DND-41 (cell line): ENCODE results near the gene CASP12.

Source experiments
- ATAC-seq: fragments of 200-7000 bp; cut with Tn5 transposase; 3 replicates; pipeline ENCODE4 v1.9.1; 2021; ENCODE audit warnings: low read depth; ENCODE audit not compliant: insufficient read depth
- DNase-seq: peaks from one replicate; pipeline ENCODE4 v3.0.0-alpha.2; 2020
- H2AFZ ChIP-seq: 2 replicates; pipeline ENCODE4 v1.6.0; 2012; ENCODE audit warnings: low read depth, low read length
- H3K27ac ChIP-seq: 2 replicates; pipeline ENCODE4 v1.5.1; 2012; ENCODE audit warnings: low read length, inconsistent platforms
- H3K27me3 ChIP-seq: fragments of 200-600 bp; sonication (generic); 2 replicates; pipeline ENCODE4 v1.6.0; 2012; ENCODE audit warnings: low read length, mild to moderate bottlenecking, inconsistent platforms; ENCODE audit not compliant: insufficient read depth, poor library complexity
- H3K36me3 ChIP-seq: 2 replicates; pipeline ENCODE4 v1.5.1; 2012; ENCODE audit warnings: low read length, inconsistent platforms; ENCODE audit not compliant: insufficient read depth
- H3K4me1 ChIP-seq: 2 replicates; pipeline ENCODE4 v1.5.1; 2012; ENCODE audit warnings: mild to moderate bottlenecking, low read length; ENCODE audit not compliant: insufficient read depth
- H3K4me2 ChIP-seq: 2 replicates; pipeline ENCODE4 v1.6.0; 2012; ENCODE audit warnings: mild to moderate bottlenecking, moderate library complexity, low read length, inconsistent platforms; ENCODE audit not compliant: insufficient read depth
- H3K4me3 ChIP-seq, 2 experiments: fragments of 200-600 bp in 1 of 2; shearing (Covaris generic) in 1 of 2; 2 replicates each; pipeline ENCODE4 v1.5.1; 2012 to 2016; ENCODE audit warnings: inconsistent platforms in 2 of 2, low read length in 2 of 2, mild to moderate bottlenecking in 2 of 2, low read depth in 1 of 2, moderate library complexity in 1 of 2
- H3K79me2 ChIP-seq: 2 replicates; pipeline ENCODE4 v1.6.0; 2012; ENCODE audit warnings: low read length, inconsistent platforms; ENCODE audit not compliant: insufficient read depth
- H3K9ac ChIP-seq: 2 replicates; pipeline ENCODE4 v1.6.0; 2012; ENCODE audit warnings: low read depth, mild to moderate bottlenecking, inconsistent platforms, low read length, moderate library complexity
- H3K9me3 ChIP-seq: 2 replicates; pipeline ENCODE4 v1.5.1; 2012; ENCODE audit warnings: low read length, moderate library complexity, mild to moderate bottlenecking, inconsistent platforms; ENCODE audit not compliant: insufficient read depth, severe bottlenecking
- H4K20me1 ChIP-seq: 2 replicates; pipeline ENCODE4 v1.6.0; 2012; ENCODE audit warnings: low read length; ENCODE audit not compliant: insufficient read depth
- EZH2 ChIP-seq: IDR thresholded peaks from 3 replicates; pipeline ENCODE4 v1.6.1; 2012; ENCODE audit warnings: borderline replicate concordance, low read depth, mild to moderate bottlenecking, moderate library complexity, low read length, inconsistent platforms; ENCODE audit not compliant: severe bottlenecking
- TF ChIP-seq, protein P1 (sequence below): IDR thresholded peaks from 2 replicates; pipeline ENCODE4 v1.5.1; 2012; ENCODE audit warnings: borderline replicate concordance, low read length, moderate library complexity, mild to moderate bottlenecking; ENCODE audit not compliant: poor library complexity, severe bottlenecking; ENCODE audit errors: extremely low read depth

Gene CASP12

DNA sequence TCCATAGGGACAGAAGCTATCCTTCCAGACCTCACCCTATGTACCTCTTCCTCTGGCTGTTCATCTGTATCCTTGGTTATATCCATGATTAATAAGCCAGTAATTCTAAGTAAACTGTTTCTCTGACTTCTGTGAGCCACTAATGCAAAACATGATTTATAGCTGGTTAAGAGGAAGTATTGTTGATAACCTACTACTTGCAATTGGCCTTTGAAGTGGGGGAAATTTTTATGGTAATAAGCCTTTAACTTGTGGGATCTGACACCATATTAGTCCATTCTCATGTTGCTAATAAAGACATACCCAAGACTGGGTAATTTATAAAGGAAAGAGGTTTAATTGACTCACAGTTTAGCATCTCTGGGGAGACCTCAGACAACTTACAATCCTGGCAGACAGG is 21.9 kb downstream of the CASP12 start:
- H3K4me2 ChIP-seq = peak overlapping the region; percentile 59
- DNase-seq = no peak
- H4K20me1 ChIP-seq = no peaks in the 10 kb centered on the region
- peaks cover 31% of the 10 kb centered on the region for H3K4me1 ChIP-seq
- H2AFZ ChIP-seq = peak overlapping the region; percentile 51; the same call in 1 of the 2 replicates
- H3K4me3 ChIP-seq = peak overlapping the region in 1 of 2 experiments; percentile 34; a peak in 2 of 4 replicates
- TF ChIP-seq, protein P1, sequence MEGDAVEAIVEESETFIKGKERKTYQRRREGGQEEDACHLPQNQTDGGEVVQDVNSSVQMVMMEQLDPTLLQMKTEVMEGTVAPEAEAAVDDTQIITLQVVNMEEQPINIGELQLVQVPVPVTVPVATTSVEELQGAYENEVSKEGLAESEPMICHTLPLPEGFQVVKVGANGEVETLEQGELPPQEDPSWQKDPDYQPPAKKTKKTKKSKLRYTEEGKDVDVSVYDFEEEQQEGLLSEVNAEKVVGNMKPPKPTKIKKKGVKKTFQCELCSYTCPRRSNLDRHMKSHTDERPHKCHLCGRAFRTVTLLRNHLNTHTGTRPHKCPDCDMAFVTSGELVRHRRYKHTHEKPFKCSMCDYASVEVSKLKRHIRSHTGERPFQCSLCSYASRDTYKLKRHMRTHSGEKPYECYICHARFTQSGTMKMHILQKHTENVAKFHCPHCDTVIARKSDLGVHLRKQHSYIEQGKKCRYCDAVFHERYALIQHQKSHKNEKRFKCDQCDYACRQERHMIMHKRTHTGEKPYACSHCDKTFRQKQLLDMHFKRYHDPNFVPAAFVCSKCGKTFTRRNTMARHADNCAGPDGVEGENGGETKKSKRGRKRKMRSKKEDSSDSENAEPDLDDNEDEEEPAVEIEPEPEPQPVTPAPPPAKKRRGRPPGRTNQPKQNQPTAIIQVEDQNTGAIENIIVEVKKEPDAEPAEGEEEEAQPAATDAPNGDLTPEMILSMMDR = no peak
- TF ChIP-seq EZH2 = no peak
- H3K27ac ChIP-seq = peak overlapping the region; percentile 84
- ATAC-seq = 0 out of 3 replicates have a peak, but pooled peaks have one; percentile 7
- H3K36me3 ChIP-seq = no peaks in the 10 kb centered on the region
- H3K27me3 ChIP-seq = no peaks in the 10 kb centered on the region
- H3K9me3 ChIP-seq = no peaks in the 10 kb centered on the region
- H3K79me2 ChIP-seq = no peaks in the 10 kb centered on the region
- peak overlapping the region; percentile 38 for H3K9ac ChIP-seq

DNA sequence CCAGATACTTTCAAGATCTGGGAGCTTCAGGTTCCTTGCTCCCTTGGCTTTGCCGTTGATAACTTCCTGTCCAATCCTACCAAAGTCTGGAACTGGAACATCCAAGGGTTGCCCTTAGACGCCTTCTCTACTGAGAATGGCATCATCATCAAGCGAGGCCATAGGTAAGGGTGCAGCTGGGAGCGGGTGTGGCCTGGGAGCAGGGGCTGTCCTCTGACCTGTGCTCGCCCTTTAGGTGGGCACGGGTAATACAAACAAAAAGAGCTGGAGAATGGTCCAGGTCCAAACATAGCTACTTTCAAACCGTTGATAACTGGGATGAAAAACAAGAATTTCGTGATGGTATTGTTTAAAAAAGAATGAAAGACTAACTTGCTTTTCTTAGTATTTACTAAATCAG is 25.0 kb downstream of the CASP12 start:
- no peak for ATAC-seq
- Histone ChIP-seq H3K79me2 (no peaks in the 10 kb centered on the region), H3K27me3 (no peaks in the 10 kb centered on the region), H3K36me3 (no peaks in the 10 kb centered on the region), H3K9me3 (no peaks in the 10 kb centered on the region), H3K9ac (no peak overlapping the region), H3K27ac (no peak overlapping the region), H3K4me3 (no peak overlapping the region), H3K4me2 (no peak overlapping the region), H4K20me1 (no peaks in the 10 kb centered on the region), H2AFZ (no peak overlapping the region), H3K4me1 (peaks cover 45% of the 10 kb centered on the region)
- TF ChIP-seq, protein P1 = peak; percentile 43
- no peak for TF ChIP-seq EZH2
- DNase-seq = peak; percentile 23

DNA sequence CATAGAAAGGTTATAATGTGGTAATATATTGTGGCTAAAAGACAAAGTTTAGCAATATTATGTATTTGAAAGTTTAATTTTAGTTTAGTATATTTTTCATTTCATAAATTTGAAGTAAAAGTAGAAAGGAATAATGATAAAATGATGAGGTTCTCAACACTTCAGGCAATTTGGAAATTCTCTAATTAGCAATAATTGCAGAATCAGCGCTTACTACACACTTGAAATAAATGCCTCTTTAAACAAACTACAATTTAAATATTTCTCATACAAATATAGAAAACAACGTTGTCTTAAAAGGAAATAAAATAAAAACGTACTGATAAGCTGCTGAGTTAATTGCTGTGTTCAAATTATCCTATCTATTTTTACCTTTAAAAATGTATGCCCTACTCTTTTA is 25.9 kb downstream of the CASP12 start:
- H3K4me2 ChIP-seq = no peak overlapping the region
- H3K36me3 ChIP-seq = no peaks in the 10 kb centered on the region
- H3K27me3 ChIP-seq = no peaks in the 10 kb centered on the region
- H3K79me2 ChIP-seq = no peaks in the 10 kb centered on the region
- H3K9ac ChIP-seq = no peak overlapping the region
- no peak overlapping the region for H2AFZ ChIP-seq
- peaks cover 38% of the 10 kb centered on the region for H3K4me1 ChIP-seq
- H3K4me3 ChIP-seq = no peak overlapping the region
- DNase-seq = no peak
- H4K20me1 ChIP-seq = no peaks in the 10 kb centered on the region
- TF ChIP-seq, protein P1 = no peak
- no peak for TF ChIP-seq EZH2
- no peaks in the 10 kb centered on the region for H3K9me3 ChIP-seq
- H3K27ac ChIP-seq = no peak overlapping the region
- no peak for ATAC-seq

DNA sequence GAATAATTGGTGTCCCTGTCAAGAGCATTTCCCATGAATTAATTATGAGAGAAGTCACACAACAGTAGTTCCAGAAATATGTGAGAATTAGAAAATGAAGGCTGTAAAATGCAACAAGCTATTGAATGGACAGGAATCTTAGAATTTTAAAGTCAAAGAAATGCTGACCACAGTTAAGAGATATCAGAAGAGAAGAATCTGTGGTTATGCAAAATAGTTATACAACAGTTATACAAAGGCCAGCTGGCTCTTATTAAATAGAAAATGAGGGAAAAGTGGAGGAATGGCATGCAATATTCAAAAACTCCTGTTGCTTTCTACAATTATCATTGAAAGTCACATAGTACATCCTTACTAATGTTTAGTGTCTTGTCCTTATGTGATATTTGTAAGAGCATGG is 27.4 kb downstream of the CASP12 start:
- Histone ChIP-seq H3K27me3 (no peaks in the 10 kb centered on the region), H3K9me3 (no peaks in the 10 kb centered on the region), H3K4me3 (no peak overlapping the region), H3K36me3 (no peaks in the 10 kb centered on the region), H3K27ac (no peak overlapping the region; the same call in 1 of the 2 replicates), H3K79me2 (no peaks in the 10 kb centered on the region), H4K20me1 (no peaks in the 10 kb centered on the region), H2AFZ (no peak overlapping the region), H3K9ac (no peak overlapping the region), H3K4me1 (peaks cover 24% of the 10 kb centered on the region), H3K4me2 (no peak overlapping the region)
- ATAC-seq (peak; percentile 52; the same call in 2 of the 3 replicates), DNase-seq (no peak)
- TF ChIP-seq, protein P1 = no peak
- TF ChIP-seq EZH2 = no peak
